Measurements from ENCODE around the gene GAS7.

- TF ChIP-seq PATZ1 (CRISPR knock-in tag; IDR thresholded peaks at IDR 0.05; ENCODE audit: borderline replicate concordance) (no peak), CSDC2 (CRISPR knock-in tag; IDR thresholded peaks at IDR 0.05) (no peak)
- TF ChIP-seq, protein P1, sequence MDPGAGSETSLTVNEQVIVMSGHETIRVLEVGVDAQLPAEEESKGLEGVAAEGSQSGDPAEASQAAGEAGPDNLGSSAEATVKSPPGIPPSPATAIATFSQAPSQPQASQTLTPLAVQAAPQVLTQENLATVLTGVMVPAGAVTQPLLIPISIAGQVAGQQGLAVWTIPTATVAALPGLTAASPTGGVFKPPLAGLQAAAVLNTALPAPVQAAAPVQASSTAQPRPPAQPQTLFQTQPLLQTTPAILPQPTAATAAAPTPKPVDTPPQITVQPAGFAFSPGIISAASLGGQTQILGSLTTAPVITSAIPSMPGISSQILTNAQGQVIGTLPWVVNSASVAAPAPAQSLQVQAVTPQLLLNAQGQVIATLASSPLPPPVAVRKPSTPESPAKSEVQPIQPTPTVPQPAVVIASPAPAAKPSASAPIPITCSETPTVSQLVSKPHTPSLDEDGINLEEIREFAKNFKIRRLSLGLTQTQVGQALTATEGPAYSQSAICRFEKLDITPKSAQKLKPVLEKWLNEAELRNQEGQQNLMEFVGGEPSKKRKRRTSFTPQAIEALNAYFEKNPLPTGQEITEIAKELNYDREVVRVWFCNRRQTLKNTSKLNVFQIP (CRISPR knock-in tag; IDR thresholded peaks at IDR 0.05; ENCODE audit: borderline replicate concordance, low read depth): no peak
These were observed 259.6 kb downstream of the GAS7 start for GRCh38 chr17:9938764-9939163.
